Activated CD4-positive, alpha-beta T cell treated with anti-CD3 and anti-CD28 coated beads, Interleukin-2, amount 10 ng/mL, durations not matched to agents 7 days and 5 days (primary cell): ENCODE data around the gene GTPBP1. TPM values are rescaled to one million over a fixed set of nuclear protein-coding genes. Genes with fewer than 3 reads are reported as not detected.

ENCODE experiments used
- CTCF ChIA-PET: fragments of 350-600 bp; sonication (Branson Sonifier 250); formaldehyde crosslinking; loops from one replicate; lab custom pipeline; 2021; ENCODE audit warnings: antibody characterized with exemption; lab: Charles Lee
- POLR2A ChIA-PET: fragments of 350-600 bp; sonication (Branson Sonifier 250); formaldehyde crosslinking; loops from one replicate; lab custom pipeline; 2021; ENCODE audit warnings: antibody characterized with exemption; lab: Charles Lee
- DNase-seq: peaks from one replicate; pipeline ENCODE4 v3.0.0-alpha.2; 2020
- H3K27ac Mint-ChIP-seq: one replicate; pipeline ENCODE4 v1.8.0; 2021; ENCODE audit warnings: mild to moderate bottlenecking, moderate library complexity, mixed read lengths
- H3K27me3 Mint-ChIP-seq: one replicate; pipeline ENCODE4 v1.8.0; 2021; ENCODE audit warnings: mixed read lengths
- H3K36me3 Mint-ChIP-seq: one replicate; pipeline ENCODE4 v1.8.0; 2021; ENCODE audit warnings: low read depth, mixed read lengths
- H3K4me1 Mint-ChIP-seq: one replicate; pipeline ENCODE4 v1.8.0; 2021; ENCODE audit warnings: mixed read lengths
- H3K4me3 Mint-ChIP-seq: one replicate; pipeline ENCODE4 v1.8.0; 2021; ENCODE audit warnings: mild to moderate bottlenecking, moderate library complexity, mixed read lengths
- H3K9me3 Mint-ChIP-seq: one replicate; pipeline ENCODE4 v1.8.0; 2021; ENCODE audit warnings: mixed read lengths
- total RNA-seq, 2 experiments: library from RNA; stranded (reverse); gene quantifications; one replicate each; pipeline ENCODE4 v1.2.3, GENCODE V29; 2021

Gene GTPBP1
- total RNA-seq, 2 experiments from 2014 or later, result 68.5 to 77.1 TPM

GRCh38 chr22:38738475-38739070 is 32.8 kb downstream of the GTPBP1 start:
- no peaks in the 10 kb centered on the region for H3K9me3 Mint-ChIP-seq
- no peaks in the 10 kb centered on the region for H3K27me3 Mint-ChIP-seq
- CTCF ChIA-PET, result no interaction called here
- peak overlapping the region; percentile 85 for H3K27ac Mint-ChIP-seq
- peaks cover 89% of the 10 kb centered on the region for H3K36me3 Mint-ChIP-seq
- no peak for DNase-seq
- no peak overlapping the region for H3K4me3 Mint-ChIP-seq
- POLR2A ChIA-PET, result no interaction called here
- H3K4me1 Mint-ChIP-seq, result peaks cover 72% of the 10 kb centered on the region

- peaks cover 83% of the 10 kb centered on the region for H3K36me3 Mint-ChIP-seq
- CTCF ChIA-PET, result interaction anchor here (1.1 to 1.8 kb wide), 3 partner anchors 10 to 27 kb away, joined by 3 to 6 read pairs (median 3); no protein-coding TSS in a partner anchor
- no peak for DNase-seq
- no peaks in the 10 kb centered on the region for H3K9me3 Mint-ChIP-seq
- peak overlapping the region; percentile 54 for H3K27ac Mint-ChIP-seq
- H3K4me3 Mint-ChIP-seq, result no peak overlapping the region
- H3K27me3 Mint-ChIP-seq, result no peaks in the 10 kb centered on the region
- POLR2A ChIA-PET, result interaction anchor here (0.7 kb wide), 1 partner anchor 42 kb away, joined by 3 read pairs; no protein-coding TSS in a partner anchor
- peaks cover 66% of the 10 kb centered on the region for H3K4me1 Mint-ChIP-seq
These were observed 33.7 kb downstream of the GTPBP1 start for GRCh38 chr22:38739300-38740055.

GRCh38 chr22:38740116-38740723 is 34.5 kb downstream of the GTPBP1 start:
- peaks cover 84% of the 10 kb centered on the region for H3K36me3 Mint-ChIP-seq
- H3K4me3 Mint-ChIP-seq, result peak overlapping the region; percentile 27
- POLR2A ChIA-PET, result no interaction called here
- peak overlapping the region; percentile 54 for H3K27ac Mint-ChIP-seq
- H3K9me3 Mint-ChIP-seq, result no peaks in the 10 kb centered on the region
- CTCF ChIA-PET, result interaction anchor here (1.1 to 1.8 kb wide), 3 partner anchors 9 to 26 kb away, joined by 3 to 6 read pairs (median 3); no protein-coding TSS in a partner anchor
- peaks cover 65% of the 10 kb centered on the region for H3K4me1 Mint-ChIP-seq
- no peaks in the 10 kb centered on the region for H3K27me3 Mint-ChIP-seq
- DNase-seq, result no peak

- ChIA-PET POLR2A (no interaction called here), CTCF (interaction anchor here (1.5 to 1.8 kb wide), 2 partner anchors 12 to 25 kb away, joined by 3 to 6 read pairs; no protein-coding TSS in a partner anchor)
- no peaks in the 10 kb centered on the region for H3K9me3 Mint-ChIP-seq
- peaks cover 65% of the 10 kb centered on the region for H3K4me1 Mint-ChIP-seq
- H3K36me3 Mint-ChIP-seq, result peaks cover 86% of the 10 kb centered on the region
- DNase-seq, result no peak
- H3K27ac Mint-ChIP-seq, result peak overlapping the region; percentile 64
- no peaks in the 10 kb centered on the region for H3K27me3 Mint-ChIP-seq
- H3K4me3 Mint-ChIP-seq, result no peak overlapping the region
These were observed 35.0 kb downstream of the GTPBP1 start for GRCh38 chr22:38740754-38741153.

- no peak for DNase-seq
- ChIA-PET POLR2A (no interaction called here), CTCF (interaction anchor here (0.9 to 1.8 kb wide), 2 partner anchors 10 to 12 kb away, joined by 3 to 6 read pairs; no protein-coding TSS in a partner anchor)
- Mint-ChIP-seq H3K36me3 (peaks cover 86% of the 10 kb centered on the region), H3K9me3 (no peaks in the 10 kb centered on the region), H3K4me3 (no peak overlapping the region), H3K27ac (peak overlapping the region; percentile 64), H3K27me3 (no peaks in the 10 kb centered on the region), H3K4me1 (peaks cover 65% of the 10 kb centered on the region)
These were observed 35.4 kb downstream of the GTPBP1 start for GRCh38 chr22:38741166-38741565.

- no peaks in the 10 kb centered on the region for H3K27me3 Mint-ChIP-seq
- ChIA-PET CTCF (interaction anchor here (0.9 to 1.8 kb wide), 3 partner anchors 9 to 34 kb away, joined by 3 to 6 read pairs (median 3); no protein-coding TSS in a partner anchor), POLR2A (no interaction called here)
- H3K9me3 Mint-ChIP-seq, result no peaks in the 10 kb centered on the region
- peaks cover 89% of the 10 kb centered on the region for H3K36me3 Mint-ChIP-seq
- H3K27ac Mint-ChIP-seq, result peak overlapping the region; percentile 64
- no peak overlapping the region for H3K4me3 Mint-ChIP-seq
- peaks cover 64% of the 10 kb centered on the region for H3K4me1 Mint-ChIP-seq
- DNase-seq, result no peak
These were observed 35.8 kb downstream of the GTPBP1 start for GRCh38 chr22:38741576-38741975.

- Mint-ChIP-seq H3K9me3 (no peaks in the 10 kb centered on the region), H3K27ac (peak overlapping the region; percentile 46), H3K4me3 (no peak overlapping the region), H3K4me1 (peaks cover 58% of the 10 kb centered on the region), H3K36me3 (peaks cover 89% of the 10 kb centered on the region), H3K27me3 (no peaks in the 10 kb centered on the region)
- no peak for DNase-seq
- POLR2A ChIA-PET, result no interaction called here
- CTCF ChIA-PET, result interaction anchor here (0.6 to 1.8 kb wide), 6 partner anchors 9 to 132 kb away, joined by 3 to 6 read pairs (median 3); no protein-coding TSS in a partner anchor
These were observed 36.6 kb downstream of the GTPBP1 start for GRCh38 chr22:38742176-38742942.

GRCh38 chr22:38744981-38745380 is 39.2 kb downstream of the GTPBP1 start:
- ChIA-PET POLR2A (no interaction called here), CTCF (interaction anchor here (1.2 to 1.7 kb wide), 2 partner anchors 19 to 24 kb away, joined by 3 to 5 read pairs; no protein-coding TSS in a partner anchor)
- Mint-ChIP-seq H3K4me3 (no peak overlapping the region), H3K9me3 (no peaks in the 10 kb centered on the region), H3K4me1 (peaks cover 64% of the 10 kb centered on the region), H3K36me3 (peaks cover 89% of the 10 kb centered on the region), H3K27me3 (no peaks in the 10 kb centered on the region), H3K27ac (no peak overlapping the region)
- no peak for DNase-seq

GRCh38 chr22:38745676-38746460 is 40.1 kb downstream of the GTPBP1 start:
- Mint-ChIP-seq H3K27ac (peak overlapping the region; percentile 75), H3K36me3 (peaks cover 87% of the 10 kb centered on the region), H3K4me3 (no peak overlapping the region), H3K27me3 (no peaks in the 10 kb centered on the region), H3K4me1 (peaks cover 65% of the 10 kb centered on the region), H3K9me3 (no peaks in the 10 kb centered on the region)
- no peak for DNase-seq
- ChIA-PET CTCF (interaction anchor here (0.6 to 1.7 kb wide), 4 partner anchors 14 to 371 kb away, joined by 3 to 5 read pairs (median 4); no protein-coding TSS in a partner anchor), POLR2A (interaction anchor here (0.6 kb wide), 1 partner anchor 11 kb away, joined by 3 read pairs; no protein-coding TSS in a partner anchor)

GRCh38 chr22:38748487-38749136 is 42.9 kb downstream of the GTPBP1 start:
- Mint-ChIP-seq H3K27ac (peak overlapping the region; percentile 83), H3K9me3 (no peaks in the 10 kb centered on the region), H3K4me3 (no peak overlapping the region), H3K36me3 (peaks cover 87% of the 10 kb centered on the region), H3K27me3 (no peaks in the 10 kb centered on the region), H3K4me1 (peaks cover 67% of the 10 kb centered on the region)
- DNase-seq, result no peak
- POLR2A ChIA-PET, result no interaction called here
- CTCF ChIA-PET, result interaction anchor here (1.4 to 2.2 kb wide), 3 partner anchors 9 to 18 kb away, joined by 3 to 10 read pairs (median 7); no protein-coding TSS in a partner anchor

GRCh38 chr22:38750104-38750503 is 44.4 kb downstream of the GTPBP1 start:
- Mint-ChIP-seq H3K9me3 (no peaks in the 10 kb centered on the region), H3K36me3 (peaks cover 94% of the 10 kb centered on the region), H3K4me1 (peaks cover 62% of the 10 kb centered on the region), H3K4me3 (peak overlapping the region; percentile 67), H3K27ac (peak overlapping the region; percentile 83), H3K27me3 (no peaks in the 10 kb centered on the region)
- ChIA-PET CTCF (interaction anchor here (0.7 to 2.7 kb wide), 4 partner anchors 16 to 120 kb away, joined by 3 to 14 read pairs (median 6); no protein-coding TSS in a partner anchor), POLR2A (no interaction called here)
- no peak for DNase-seq
